CD4-positive, alpha-beta T cell treated with Interleukin-12 subunit alpha and Interleukin-12 subunit beta, for 1 hour (primary cell): Measurements from ENCODE around the gene NDUFS6.
"Not testable (repeated sequence)": the region's sequence is repeated elsewhere in the genome, so short reads cannot be mapped to it uniquely, and the experiment has no call there.

Experiments
- DNase-seq: peaks from one replicate; pipeline ENCODE4 v3.0.0-alpha.2; 2020

NDUFS6 gene

GRCh38 chr5:1835431-1835830 lies 34.2 kb downstream of the NDUFS6 start:
- no peak for DNase-seq

- DNase-seq = no peak
Measured at GRCh38 chr5:1836176-1836890, 35.1 kb downstream of the NDUFS6 start.

- no peak for DNase-seq
Measured at GRCh38 chr5:1836891-1837880, 36.0 kb downstream of the NDUFS6 start.

GRCh38 chr5:1838013-1838412 lies 36.8 kb downstream of the NDUFS6 start:
- no peak for DNase-seq

- DNase-seq = no peak
Measured at GRCh38 chr5:1840071-1840547, 38.9 kb downstream of the NDUFS6 start.

GRCh38 chr5:1840741-1841521 lies 39.7 kb downstream of the NDUFS6 start:
- no peak for DNase-seq

- DNase-seq = no peak
Measured at GRCh38 chr5:1842004-1842819, 41.0 kb downstream of the NDUFS6 start.

- DNase-seq = not testable (repeated sequence)
Measured at GRCh38 chr5:1843761-1844160, 42.6 kb downstream of the NDUFS6 start.

- DNase-seq = no peak
Measured at GRCh38 chr5:1844708-1845436, 43.7 kb downstream of the NDUFS6 start.

- no peak for DNase-seq
Measured at GRCh38 chr5:1845696-1846095, 44.5 kb downstream of the NDUFS6 start.

- DNase-seq = no peak
Measured at GRCh38 chr5:1846583-1846982, 45.4 kb downstream of the NDUFS6 start.

- no peak for DNase-seq
Measured at GRCh38 chr5:1847056-1847455, 45.8 kb downstream of the NDUFS6 start.

- no peak for DNase-seq
Measured at GRCh38 chr5:1847611-1848010, 46.4 kb downstream of the NDUFS6 start.

GRCh38 chr5:1850324-1851154 lies 49.3 kb downstream of the NDUFS6 start:
- DNase-seq = no peak

GRCh38 chr5:1851290-1851934 lies 50.2 kb downstream of the NDUFS6 start:
- no peak for DNase-seq

- DNase-seq = no peak
Measured at GRCh38 chr5:1852324-1852947, 51.2 kb downstream of the NDUFS6 start.

GRCh38 chr5:1853531-1853930 lies 52.3 kb downstream of the NDUFS6 start:
- DNase-seq = no peak

- no peak for DNase-seq
Measured at GRCh38 chr5:1855075-1855474, 53.9 kb downstream of the NDUFS6 start.

- no peak for DNase-seq
Measured at GRCh38 chr5:1855596-1855995, 54.4 kb downstream of the NDUFS6 start.
